SH-SY5Y (cell line): ENCODE measurements around the gene CRELD2.

Source experiments
- GATA2 ChIP-seq: IDR thresholded peaks from 2 replicates; pipeline ENCODE4 v1.6.1; 2011; ENCODE audit warnings: mild to moderate bottlenecking, low read depth, low read length
- GATA3 ChIP-seq: IDR thresholded peaks from 2 replicates; pipeline ENCODE4 v1.6.1; 2011; ENCODE audit warnings: low read depth, mild to moderate bottlenecking, low read length, moderate library complexity

Gene CRELD2

GRCh38 chr22:49936973-49937757, 18.7 kb downstream of the CRELD2 start:
- no peak for TF ChIP-seq GATA2
- TF ChIP-seq GATA3 = no peak

- no peak for TF ChIP-seq GATA2
These were observed 19.5 kb downstream of the CRELD2 start for GRCh38 chr22:49937758-49938564.

- TF ChIP-seq GATA2 = no peak
These were observed 20.2 kb downstream of the CRELD2 start for GRCh38 chr22:49938565-49939136.

GRCh38 chr22:49941507-49942316, 23.3 kb downstream of the CRELD2 start:
- TF ChIP-seq GATA2 = no peak
- TF ChIP-seq GATA3 = no peak

GRCh38 chr22:49942565-49943404, 24.4 kb downstream of the CRELD2 start:
- TF ChIP-seq GATA2 (no peak), GATA3 (no peak)

- TF ChIP-seq GATA2 = no peak
These were observed 25.0 kb downstream of the CRELD2 start for GRCh38 chr22:49943405-49943765.

- TF ChIP-seq GATA3 (no peak), GATA2 (no peak)
These were observed 25.5 kb downstream of the CRELD2 start for GRCh38 chr22:49943771-49944398.

- TF ChIP-seq GATA2 (no peak), GATA3 (no peak)
These were observed 26.0 kb downstream of the CRELD2 start for GRCh38 chr22:49944399-49944891.

- no peak for TF ChIP-seq GATA2
- no peak for TF ChIP-seq GATA3
These were observed 28.3 kb downstream of the CRELD2 start for GRCh38 chr22:49946612-49947295.

GRCh38 chr22:49947296-49947622, 28.8 kb downstream of the CRELD2 start:
- TF ChIP-seq GATA2 = no peak
- no peak for TF ChIP-seq GATA3

- TF ChIP-seq GATA2 = no peak
- no peak for TF ChIP-seq GATA3
These were observed 29.9 kb downstream of the CRELD2 start for GRCh38 chr22:49948116-49948957.
